Measurements from ENCODE around the gene CTIF. TPM values are rescaled to one million over a fixed set of nuclear protein-coding genes. Genes with fewer than 3 reads are reported as not detected.

Gene CTIF
- polyA plus RNA-seq, 1 donor from 2014 or later = 50.2 TPM

DNA sequence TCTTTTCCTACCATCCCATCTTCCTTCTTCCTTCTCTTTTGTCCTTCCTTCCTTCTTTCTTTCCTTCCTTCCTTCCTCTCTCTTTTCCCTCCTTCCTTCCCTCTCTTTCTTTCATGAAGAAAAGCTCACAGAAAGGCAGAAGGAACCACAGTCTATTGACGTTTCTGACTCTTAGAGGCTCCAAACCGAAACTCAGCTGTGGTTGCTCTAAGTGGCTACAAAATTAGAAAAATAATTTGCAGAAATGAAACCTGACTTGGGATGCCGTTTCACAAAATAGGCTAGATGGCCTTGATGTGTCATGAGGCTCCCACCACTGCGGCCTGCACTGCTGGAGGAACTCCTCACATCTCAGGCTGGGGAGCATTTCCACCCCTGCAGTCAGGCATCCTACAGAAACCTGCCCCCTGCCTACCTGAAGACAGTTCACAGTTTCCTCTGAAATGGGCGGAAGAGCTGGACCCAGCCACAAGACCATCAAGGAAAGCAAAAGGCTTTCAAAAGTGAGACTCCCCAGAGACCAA lies 246.3 kb downstream of the CTIF start:
- Histone ChIP-seq H2AFZ (ENCODE audit: low read depth, low read length) (no peak overlapping the region), H3K27ac (ENCODE audit: low read length) (no peak overlapping the region), H3K9me2 (ENCODE audit: insufficient read depth, low read length) (no peaks in the 10 kb centered on the region), H3K4me2 (ENCODE audit: low read length) (no peak overlapping the region), H3K79me2 (replicated peaks; ENCODE audit: insufficient read depth, low read length) (no peaks in the 10 kb centered on the region), H3K27me3 (ENCODE audit: insufficient read depth, low read depth, low read length) (no peaks in the 10 kb centered on the region), H4K20me1 (ENCODE audit: insufficient read depth) (no peaks in the 10 kb centered on the region), H3K9me3 (ENCODE audit: low read length) (no peaks in the 10 kb centered on the region), H3F3A (ENCODE audit: insufficient read depth, low read length, poor library complexity, severe bottlenecking) (no peaks in the 10 kb centered on the region), H3K36me3 (ENCODE audit: insufficient read depth, low read length) (no peaks in the 10 kb centered on the region), H3K4me3 (ENCODE audit: low read length) (no peak overlapping the region), H3K9ac (ENCODE audit: low read length) (no peak overlapping the region)
- TF ChIP-seq MXI1 (conservative IDR thresholded peaks at IDR 0.05; ENCODE audit: poor library complexity, severe bottlenecking) (no peak), CTCF (IDR thresholded peaks at IDR 0.05; ENCODE audit: poor library complexity, severe bottlenecking) (no peak), TAF1 (IDR thresholded peaks at IDR 0.05; ENCODE audit: low read depth) (no peak), EP300 (conservative IDR thresholded peaks at IDR 0.05; ENCODE audit: poor library complexity, severe bottlenecking) (no peak), REST (IDR thresholded peaks at IDR 0.05; ENCODE audit: borderline replicate concordance) (no peak), POLR2AphosphoS5 (IDR thresholded peaks at IDR 0.05) (no peak), RAD21 (conservative IDR thresholded peaks at IDR 0.05) (no peak), EZH2 (IDR thresholded peaks at IDR 0.05; ENCODE audit: borderline replicate concordance, insufficient read depth, low read length, poor library complexity, severe bottlenecking) (no peak), SMC3 (conservative IDR thresholded peaks at IDR 0.05; ENCODE audit: poor library complexity) (no peak)

- TF ChIP-seq REST (IDR thresholded peaks at IDR 0.05; ENCODE audit: borderline replicate concordance) (no peak), TAF1 (IDR thresholded peaks at IDR 0.05; ENCODE audit: low read depth) (no peak), RAD21 (conservative IDR thresholded peaks at IDR 0.05) (no peak), EP300 (conservative IDR thresholded peaks at IDR 0.05; ENCODE audit: poor library complexity, severe bottlenecking) (no peak), MXI1 (conservative IDR thresholded peaks at IDR 0.05; ENCODE audit: poor library complexity, severe bottlenecking) (no peak)
- Histone ChIP-seq H3K79me2 (replicated peaks; ENCODE audit: insufficient read depth, low read length) (no peaks in the 10 kb centered on the region), H3K27me3 (ENCODE audit: insufficient read depth, low read depth, low read length) (no peaks in the 10 kb centered on the region), H3K27ac (ENCODE audit: low read length) (no peak overlapping the region), H3K4me3 (ENCODE audit: low read length) (no peak overlapping the region), H2AFZ (ENCODE audit: low read depth, low read length) (no peak overlapping the region), H3F3A (ENCODE audit: insufficient read depth, low read length, poor library complexity, severe bottlenecking) (no peaks in the 10 kb centered on the region), H3K9ac (ENCODE audit: low read length) (no peak overlapping the region), H3K36me3 (ENCODE audit: insufficient read depth, low read length) (no peaks in the 10 kb centered on the region), H3K9me2 (ENCODE audit: insufficient read depth, low read length) (no peaks in the 10 kb centered on the region), H3K9me3 (ENCODE audit: low read length) (no peaks in the 10 kb centered on the region), H4K20me1 (ENCODE audit: insufficient read depth) (no peaks in the 10 kb centered on the region), H3K4me2 (ENCODE audit: low read length) (no peak overlapping the region)
Measured at GRCh38 chr18:48785736-48786454, 247.1 kb downstream of the CTIF start.

Data from neural cell (in vitro differentiated cells).